WERI-Rb-1 (cell line): ENCODE data around the gene KANSL1L.

ENCODE experiments used
- DNase-seq: peaks from one replicate; pipeline ENCODE4 v3.0.0-alpha.2; 2020
- H3K27ac ChIP-seq: fragments of 250-450 bp; sonication (Bioruptor Pico); 2 replicates; pipeline ENCODE4 v1.5.1; 2020; ENCODE audit warnings: mild to moderate bottlenecking, moderate library complexity
- H3K27me3 ChIP-seq: fragments of 250-450 bp; sonication (Bioruptor Pico); 2 replicates; pipeline ENCODE4 v1.5.1; 2021; ENCODE audit warnings: mild to moderate bottlenecking, low read depth, moderate library complexity; ENCODE audit not compliant: insufficient read depth, severe bottlenecking
- H3K36me3 ChIP-seq: fragments of 250-450 bp; sonication (Bioruptor Pico); 2 replicates; pipeline ENCODE4 v1.5.1; 2020; ENCODE audit warnings: mild to moderate bottlenecking, moderate library complexity
- H3K4me3 ChIP-seq: 2 replicates; pipeline ENCODE4 v1.5.1; 2011; ENCODE audit warnings: low read depth, mild to moderate bottlenecking, control low read depth, low read length
- H3K9me3 ChIP-seq: fragments of 250-450 bp; sonication (Bioruptor Pico); 2 replicates; pipeline ENCODE4 v1.5.1; 2021; ENCODE audit warnings: mild to moderate bottlenecking, moderate library complexity; ENCODE audit not compliant: severe bottlenecking
- TF ChIP-seq, protein P1 (sequence below): IDR thresholded peaks from 2 replicates; pipeline ENCODE4 v1.5.1; 2011; ENCODE audit warnings: low read depth, mild to moderate bottlenecking, control low read depth, inconsistent platforms, low read length

The KANSL1L gene

DNA sequence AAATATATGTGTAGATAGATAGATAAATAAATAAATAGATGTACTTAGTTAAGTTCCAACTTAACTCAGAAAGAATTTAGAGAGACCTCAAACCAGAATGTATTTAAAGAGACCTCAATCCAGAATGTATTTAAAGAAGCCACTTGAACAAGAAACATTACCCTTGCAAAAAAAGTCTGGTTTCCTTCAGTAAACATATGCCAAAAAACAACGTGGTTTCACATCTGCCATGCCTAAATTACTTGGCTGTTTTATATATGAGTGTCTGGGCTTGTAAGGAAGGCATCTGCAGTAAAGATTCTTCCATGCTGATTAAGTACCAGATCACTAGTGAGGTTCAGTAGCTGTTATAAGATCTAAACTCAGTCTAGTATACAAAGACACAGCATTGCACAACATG lies 197.9 kb downstream of the KANSL1L start:
- H3K27ac ChIP-seq = no peak overlapping the region
- H3K9me3 ChIP-seq = no peaks in the 10 kb centered on the region
- no peaks in the 10 kb centered on the region for H3K27me3 ChIP-seq
- H3K4me3 ChIP-seq = no peak overlapping the region
- H3K36me3 ChIP-seq = no peaks in the 10 kb centered on the region
- TF ChIP-seq, protein P1, sequence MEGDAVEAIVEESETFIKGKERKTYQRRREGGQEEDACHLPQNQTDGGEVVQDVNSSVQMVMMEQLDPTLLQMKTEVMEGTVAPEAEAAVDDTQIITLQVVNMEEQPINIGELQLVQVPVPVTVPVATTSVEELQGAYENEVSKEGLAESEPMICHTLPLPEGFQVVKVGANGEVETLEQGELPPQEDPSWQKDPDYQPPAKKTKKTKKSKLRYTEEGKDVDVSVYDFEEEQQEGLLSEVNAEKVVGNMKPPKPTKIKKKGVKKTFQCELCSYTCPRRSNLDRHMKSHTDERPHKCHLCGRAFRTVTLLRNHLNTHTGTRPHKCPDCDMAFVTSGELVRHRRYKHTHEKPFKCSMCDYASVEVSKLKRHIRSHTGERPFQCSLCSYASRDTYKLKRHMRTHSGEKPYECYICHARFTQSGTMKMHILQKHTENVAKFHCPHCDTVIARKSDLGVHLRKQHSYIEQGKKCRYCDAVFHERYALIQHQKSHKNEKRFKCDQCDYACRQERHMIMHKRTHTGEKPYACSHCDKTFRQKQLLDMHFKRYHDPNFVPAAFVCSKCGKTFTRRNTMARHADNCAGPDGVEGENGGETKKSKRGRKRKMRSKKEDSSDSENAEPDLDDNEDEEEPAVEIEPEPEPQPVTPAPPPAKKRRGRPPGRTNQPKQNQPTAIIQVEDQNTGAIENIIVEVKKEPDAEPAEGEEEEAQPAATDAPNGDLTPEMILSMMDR = no peak
- no peak for DNase-seq
